Measurements from ENCODE around the gene DCST1.

DCST1 gene

GRCh38 chr1:155066777-155067176 lies 33.2 kb downstream of the DCST1 start:
- H3K36me3 ChIP-seq (ENCODE audit: control insufficient read depth in 2 of 2, insufficient read depth in 2 of 2, low read length in 2 of 2) = peaks cover 7 to 21% of the 10 kb centered on the region in 2 donors
- peaks cover 40 to 43% of the 10 kb centered on the region in 2 donors for H3K4me1 ChIP-seq (ENCODE audit: control insufficient read depth in 2 of 2, insufficient read depth in 2 of 2, low read length in 2 of 2)

GRCh38 chr1:155068599-155068998 lies 35.0 kb downstream of the DCST1 start:
- Histone ChIP-seq H3K36me3 (ENCODE audit: control insufficient read depth in 2 of 2, insufficient read depth in 2 of 2, low read length in 2 of 2) (peaks cover 7 to 21% of the 10 kb centered on the region in 2 donors), H3K9me3 (ENCODE audit: control insufficient read depth in 2 of 2, low read length in 2 of 2) (no peaks in the 10 kb centered on the region), H3K27me3 (ENCODE audit: control insufficient read depth in 2 of 2, insufficient read depth in 2 of 2, low read length in 2 of 2) (no peaks in the 10 kb centered on the region), H3K4me3 (ENCODE audit: low read length in 2 of 2) (no peak overlapping the region), H3K9ac (ENCODE audit: low read depth in 1 of 2, low read length in 2 of 2) (no peak overlapping the region), H3K27ac (ENCODE audit: low read depth in 2 of 2, low read length in 2 of 2) (no peak overlapping the region), H3K4me1 (ENCODE audit: control insufficient read depth in 2 of 2, insufficient read depth in 2 of 2, low read length in 2 of 2) (peaks cover 24 to 26% of the 10 kb centered on the region in 2 donors)

More at GRCh38 chr1:155066777-155067176, 33.2 kb downstream of the DCST1 start:
- Histone ChIP-seq H3K27ac (ENCODE audit: low read depth in 2 of 2, low read length in 2 of 2) (no peak overlapping the region), H3K4me3 (ENCODE audit: low read length in 2 of 2) (no peak overlapping the region), H3K9ac (ENCODE audit: low read depth in 1 of 2, low read length in 2 of 2) (no peak overlapping the region), H3K9me3 (ENCODE audit: control insufficient read depth in 2 of 2, low read length in 2 of 2) (no peaks in the 10 kb centered on the region), H3K27me3 (ENCODE audit: control insufficient read depth in 2 of 2, insufficient read depth in 2 of 2, low read length in 2 of 2) (no peaks in the 10 kb centered on the region)

GRCh38 chr1:155069551-155070157 lies 36.0 kb downstream of the DCST1 start:
- no peaks in the 10 kb centered on the region for H3K27me3 ChIP-seq (ENCODE audit: control insufficient read depth in 2 of 2, insufficient read depth in 2 of 2, low read length in 2 of 2)
- H3K4me3 ChIP-seq (ENCODE audit: low read length in 2 of 2) = no peak overlapping the region
- peak overlapping the region in 1 of 2 donors; percentile 31 for H3K9ac ChIP-seq (ENCODE audit: low read depth in 1 of 2, low read length in 2 of 2)
- H3K27ac ChIP-seq (ENCODE audit: low read depth in 2 of 2, low read length in 2 of 2) = peak overlapping the region in 1 of 2 donors; percentile 59
- H3K36me3 ChIP-seq (ENCODE audit: control insufficient read depth in 2 of 2, insufficient read depth in 2 of 2, low read length in 2 of 2) = peaks cover 7 to 21% of the 10 kb centered on the region in 2 donors
- no peaks in the 10 kb centered on the region for H3K9me3 ChIP-seq (ENCODE audit: control insufficient read depth in 2 of 2, low read length in 2 of 2)
- H3K4me1 ChIP-seq (ENCODE audit: control insufficient read depth in 2 of 2, insufficient read depth in 2 of 2, low read length in 2 of 2) = peaks cover 19 to 22% of the 10 kb centered on the region in 2 donors

GRCh38 chr1:155070158-155070621 lies 36.6 kb downstream of the DCST1 start:
- peak overlapping the region; percentile 73 to 77 for H3K9ac ChIP-seq (ENCODE audit: low read depth in 1 of 2, low read length in 2 of 2)
- H3K36me3 ChIP-seq (ENCODE audit: control insufficient read depth in 2 of 2, insufficient read depth in 2 of 2, low read length in 2 of 2) = peaks cover 7 to 21% of the 10 kb centered on the region in 2 donors
- peak overlapping the region; percentile 65 to 72 for H3K4me3 ChIP-seq (ENCODE audit: low read length in 2 of 2)
- peak overlapping the region; percentile 59 to 67 for H3K27ac ChIP-seq (ENCODE audit: low read depth in 2 of 2, low read length in 2 of 2)
- H3K27me3 ChIP-seq (ENCODE audit: control insufficient read depth in 2 of 2, insufficient read depth in 2 of 2, low read length in 2 of 2) = no peaks in the 10 kb centered on the region
- peaks cover 16 to 17% of the 10 kb centered on the region in 2 donors for H3K4me1 ChIP-seq (ENCODE audit: control insufficient read depth in 2 of 2, insufficient read depth in 2 of 2, low read length in 2 of 2)
- no peaks in the 10 kb centered on the region for H3K9me3 ChIP-seq (ENCODE audit: control insufficient read depth in 2 of 2, low read length in 2 of 2)

GRCh38 chr1:155070721-155071569 lies 37.3 kb downstream of the DCST1 start:
- Histone ChIP-seq H3K27ac (ENCODE audit: low read depth in 2 of 2, low read length in 2 of 2) (peak overlapping the region; percentile 61 to 67), H3K4me3 (ENCODE audit: low read length in 2 of 2) (peak overlapping the region; percentile 65 to 72), H3K36me3 (ENCODE audit: control insufficient read depth in 2 of 2, insufficient read depth in 2 of 2, low read length in 2 of 2) (peaks cover 7 to 21% of the 10 kb centered on the region in 2 donors), H3K9me3 (ENCODE audit: control insufficient read depth in 2 of 2, low read length in 2 of 2) (no peaks in the 10 kb centered on the region), H3K9ac (ENCODE audit: low read depth in 1 of 2, low read length in 2 of 2) (peak overlapping the region; percentile 73 to 77), H3K4me1 (ENCODE audit: control insufficient read depth in 2 of 2, insufficient read depth in 2 of 2, low read length in 2 of 2) (peaks cover 15 to 16% of the 10 kb centered on the region in 2 donors), H3K27me3 (ENCODE audit: control insufficient read depth in 2 of 2, insufficient read depth in 2 of 2, low read length in 2 of 2) (no peaks in the 10 kb centered on the region)

GRCh38 chr1:155071701-155072100 lies 38.1 kb downstream of the DCST1 start:
- peak overlapping the region in 1 of 2 donors; percentile 72 for H3K4me3 ChIP-seq (ENCODE audit: low read length in 2 of 2)
- H3K27me3 ChIP-seq (ENCODE audit: control insufficient read depth in 2 of 2, insufficient read depth in 2 of 2, low read length in 2 of 2) = no peaks in the 10 kb centered on the region
- peak overlapping the region; percentile 34 to 73 for H3K9ac ChIP-seq (ENCODE audit: low read depth in 1 of 2, low read length in 2 of 2)
- H3K9me3 ChIP-seq (ENCODE audit: control insufficient read depth in 2 of 2, low read length in 2 of 2) = no peaks in the 10 kb centered on the region
- H3K27ac ChIP-seq (ENCODE audit: low read depth in 2 of 2, low read length in 2 of 2) = peak overlapping the region in 1 of 2 donors; percentile 67
- peaks cover 11 to 15% of the 10 kb centered on the region in 2 donors for H3K4me1 ChIP-seq (ENCODE audit: control insufficient read depth in 2 of 2, insufficient read depth in 2 of 2, low read length in 2 of 2)
- peaks cover 7 to 17% of the 10 kb centered on the region in 2 donors for H3K36me3 ChIP-seq (ENCODE audit: control insufficient read depth in 2 of 2, insufficient read depth in 2 of 2, low read length in 2 of 2)

GRCh38 chr1:155072531-155073289 lies 39.1 kb downstream of the DCST1 start:
- Histone ChIP-seq H3K27ac (ENCODE audit: low read depth in 2 of 2, low read length in 2 of 2) (no peak overlapping the region), H3K9ac (ENCODE audit: low read depth in 1 of 2, low read length in 2 of 2) (no peak overlapping the region), H3K4me1 (ENCODE audit: control insufficient read depth in 2 of 2, insufficient read depth in 2 of 2, low read length in 2 of 2) (peaks cover 15 to 16% of the 10 kb centered on the region in 2 donors), H3K4me3 (ENCODE audit: low read length in 2 of 2) (no peak overlapping the region), H3K36me3 (ENCODE audit: control insufficient read depth in 2 of 2, insufficient read depth in 2 of 2, low read length in 2 of 2) (peaks cover 4 to 16% of the 10 kb centered on the region in 2 donors), H3K27me3 (ENCODE audit: control insufficient read depth in 2 of 2, insufficient read depth in 2 of 2, low read length in 2 of 2) (no peaks in the 10 kb centered on the region), H3K9me3 (ENCODE audit: control insufficient read depth in 2 of 2, low read length in 2 of 2) (no peaks in the 10 kb centered on the region)

GRCh38 chr1:155073377-155074242 lies 40.0 kb downstream of the DCST1 start:
- Histone ChIP-seq H3K4me1 (ENCODE audit: control insufficient read depth in 2 of 2, insufficient read depth in 2 of 2, low read length in 2 of 2) (peaks cover 15 to 19% of the 10 kb centered on the region in 2 donors), H3K9ac (ENCODE audit: low read depth in 1 of 2, low read length in 2 of 2) (no peak overlapping the region), H3K36me3 (ENCODE audit: control insufficient read depth in 2 of 2, insufficient read depth in 2 of 2, low read length in 2 of 2) (peaks cover 4 to 9% of the 10 kb centered on the region in 2 donors), H3K27ac (ENCODE audit: low read depth in 2 of 2, low read length in 2 of 2) (no peak overlapping the region), H3K27me3 (ENCODE audit: control insufficient read depth in 2 of 2, insufficient read depth in 2 of 2, low read length in 2 of 2) (no peaks in the 10 kb centered on the region), H3K4me3 (ENCODE audit: low read length in 2 of 2) (no peak overlapping the region), H3K9me3 (ENCODE audit: control insufficient read depth in 2 of 2, low read length in 2 of 2) (no peaks in the 10 kb centered on the region)

- H3K9me3 ChIP-seq (ENCODE audit: control insufficient read depth in 2 of 2, low read length in 2 of 2) = no peaks in the 10 kb centered on the region
- H3K4me3 ChIP-seq (ENCODE audit: low read length in 2 of 2) = no peak overlapping the region
- peaks cover 10 to 30% of the 10 kb centered on the region in 2 donors for H3K4me1 ChIP-seq (ENCODE audit: control insufficient read depth in 2 of 2, insufficient read depth in 2 of 2, low read length in 2 of 2)
- H3K27ac ChIP-seq (ENCODE audit: low read depth in 2 of 2, low read length in 2 of 2) = no peak overlapping the region
- no peak overlapping the region for H3K9ac ChIP-seq (ENCODE audit: low read depth in 1 of 2, low read length in 2 of 2)
- H3K36me3 ChIP-seq (ENCODE audit: control insufficient read depth in 2 of 2, insufficient read depth in 2 of 2, low read length in 2 of 2) = no peaks in the 10 kb centered on the region
- peaks cover 0 to 4% of the 10 kb centered on the region in 2 donors for H3K27me3 ChIP-seq (ENCODE audit: control insufficient read depth in 2 of 2, insufficient read depth in 2 of 2, low read length in 2 of 2)
Measured at GRCh38 chr1:155075535-155075934, 41.9 kb downstream of the DCST1 start.

Measured in mucosa of rectum (tissue), 2 donors.